Activated CD4-positive, alpha-beta T cell treated with anti-CD3 and anti-CD28 coated beads, Interleukin-2, amount 50 U/mL, for 16 hours (primary cell): ENCODE results near the gene CHRDL2.

ENCODE experiments used
- DNase-seq: peaks from one replicate; pipeline ENCODE4 v3.0.0-alpha.2; 2020

Gene CHRDL2

DNA sequence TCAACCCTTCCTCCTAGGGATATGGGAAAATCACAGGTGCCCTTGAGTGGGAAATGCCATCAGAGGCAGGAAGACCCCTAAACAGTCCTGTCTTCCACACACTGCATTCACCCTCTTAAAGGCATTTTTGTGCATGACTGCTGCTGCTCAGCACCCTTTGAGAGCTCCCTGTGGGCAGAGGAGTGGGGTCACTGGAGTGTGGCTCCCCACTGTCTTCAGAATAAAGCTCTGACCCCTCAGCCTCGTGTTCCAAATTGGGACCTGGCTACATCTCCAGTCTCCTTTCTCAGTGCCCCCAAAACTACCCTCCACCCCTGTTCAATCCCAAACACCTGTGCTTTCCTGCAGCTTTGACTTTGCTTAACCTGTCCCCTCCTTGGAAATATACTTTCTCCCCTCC is 46.6 kb downstream of the CHRDL2 start:
- no peak for DNase-seq

DNA sequence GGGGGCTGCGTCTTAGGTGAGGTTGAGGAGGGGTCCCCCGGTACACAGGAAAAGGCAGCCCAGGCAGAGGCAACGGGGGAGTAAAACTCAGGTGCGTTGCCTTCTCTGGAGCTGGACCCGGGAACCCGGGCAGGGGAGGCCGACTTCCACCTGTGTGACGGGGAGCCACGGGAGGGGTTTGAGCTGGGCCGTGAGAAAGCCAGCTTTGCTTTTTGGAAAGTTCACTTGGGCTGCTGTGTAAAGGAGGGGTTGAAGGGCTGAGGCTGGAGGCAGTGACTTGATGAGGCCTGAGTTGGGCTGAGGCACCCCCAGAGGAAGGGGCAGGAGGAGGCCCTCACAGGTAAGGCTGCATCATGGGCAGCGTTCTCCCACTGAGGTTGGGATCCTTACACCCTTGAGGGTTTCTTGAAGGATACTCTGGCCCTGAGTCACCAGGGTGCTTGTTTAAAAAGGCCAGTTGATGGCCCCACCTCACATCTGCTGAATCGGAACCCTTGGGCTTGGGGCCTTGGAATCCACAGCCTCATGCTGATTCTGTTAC is 47.2 kb downstream of the CHRDL2 start:
- DNase-seq, result no peak

DNA sequence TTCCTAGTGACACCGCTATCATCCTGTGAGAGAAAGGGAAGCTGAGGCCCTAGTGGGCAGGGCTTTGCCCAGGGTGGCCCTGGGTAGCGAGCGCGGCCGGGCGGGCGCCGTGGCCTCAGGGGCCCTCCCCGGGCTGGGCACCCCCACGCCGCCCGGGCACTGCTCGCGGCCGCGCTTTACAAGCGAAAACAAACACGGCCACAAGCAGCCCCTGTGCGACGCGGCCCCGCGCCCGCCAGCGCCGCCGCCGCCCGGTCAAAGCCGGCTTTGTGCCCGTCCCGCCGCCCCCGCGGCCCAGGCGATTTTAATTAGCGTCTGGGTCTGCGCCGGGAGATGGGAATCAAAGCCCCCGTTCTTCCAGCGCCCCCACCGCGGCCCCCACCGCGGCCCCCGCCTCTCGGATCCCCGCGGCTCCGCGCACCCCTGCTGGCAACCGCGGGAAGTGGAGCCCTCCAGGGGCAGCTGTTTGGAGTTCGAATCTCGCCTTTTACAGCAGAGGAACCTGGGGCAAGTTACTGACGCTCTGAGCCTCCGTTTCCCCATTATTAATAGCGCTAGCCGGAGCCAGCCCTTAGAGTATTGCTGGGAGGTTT is 47.9 kb downstream of the CHRDL2 start:
- no peak for DNase-seq

DNA sequence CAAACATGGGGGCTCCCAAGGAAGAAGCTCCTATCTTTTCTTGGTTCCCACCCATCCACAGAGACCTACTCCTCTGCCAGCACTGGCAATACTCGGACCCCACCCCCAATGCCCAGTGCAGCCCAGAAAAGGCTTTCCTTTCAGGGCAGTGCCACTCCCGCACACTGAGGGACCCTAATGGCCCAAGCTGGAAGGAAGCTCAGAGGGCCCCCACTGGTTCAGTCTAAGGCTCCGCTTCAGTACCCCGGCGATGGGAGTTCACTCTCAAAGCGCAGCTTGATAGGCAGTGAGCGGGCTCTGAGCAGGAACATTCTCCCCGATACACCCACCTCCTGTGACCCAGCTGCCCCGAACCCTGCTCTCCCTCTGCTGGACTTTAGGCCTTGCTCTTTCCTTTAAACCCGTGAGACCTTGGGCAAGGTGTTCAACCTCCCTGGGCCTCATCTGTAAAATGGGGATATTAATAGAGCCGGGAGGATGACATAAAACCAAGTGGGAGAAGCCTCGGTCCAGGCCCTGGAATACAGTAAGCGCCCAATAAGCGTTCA is 48.4 kb downstream of the CHRDL2 start:
- no peak for DNase-seq

DNA sequence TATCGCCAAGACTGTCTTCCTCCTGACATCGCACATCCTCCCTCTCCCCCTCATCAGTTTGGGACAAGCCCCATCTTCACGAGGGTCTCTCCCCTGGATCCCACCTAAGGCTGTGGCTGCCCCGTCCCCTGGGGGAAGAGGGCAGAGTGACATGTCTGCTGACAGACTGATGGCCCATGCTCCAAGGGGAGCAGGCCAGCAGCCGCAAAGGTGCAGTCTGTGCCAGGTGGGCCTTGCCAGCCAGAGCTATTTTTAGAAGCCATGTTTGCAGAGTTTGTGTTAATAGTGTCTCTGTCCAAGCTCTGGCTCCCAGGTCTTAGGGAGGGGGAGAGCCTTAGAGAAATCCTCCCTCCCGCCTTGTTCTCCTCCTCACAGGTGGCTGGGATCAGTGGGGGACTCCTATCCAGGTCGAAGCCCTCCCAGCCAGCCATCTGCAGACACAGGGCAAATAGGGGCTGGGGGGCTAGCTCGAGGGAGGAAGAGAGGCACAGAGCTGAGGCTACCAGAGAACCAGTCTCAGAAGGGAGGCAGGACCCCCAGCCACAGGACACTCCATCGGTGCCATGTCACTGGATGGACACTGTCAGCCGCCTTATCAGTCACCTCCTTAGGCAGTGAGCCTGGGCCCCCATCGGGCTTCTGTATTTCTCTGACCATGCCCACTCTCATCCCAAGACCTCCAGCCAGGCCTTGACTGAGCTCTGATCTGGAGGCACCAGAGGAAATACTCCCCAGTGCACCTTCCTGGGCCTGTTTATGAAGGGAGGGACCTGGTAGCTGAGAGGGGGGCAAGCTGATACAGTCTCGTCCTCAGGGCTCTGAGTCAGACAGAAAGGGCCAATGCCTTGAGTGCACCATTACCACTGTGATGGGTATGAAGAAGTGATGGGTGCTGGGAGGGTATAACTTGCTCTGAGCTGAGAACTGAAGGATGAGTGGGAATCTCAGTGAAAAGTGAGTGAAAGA is 49.3 kb downstream of the CHRDL2 start:
- DNase-seq, result no peak

DNA sequence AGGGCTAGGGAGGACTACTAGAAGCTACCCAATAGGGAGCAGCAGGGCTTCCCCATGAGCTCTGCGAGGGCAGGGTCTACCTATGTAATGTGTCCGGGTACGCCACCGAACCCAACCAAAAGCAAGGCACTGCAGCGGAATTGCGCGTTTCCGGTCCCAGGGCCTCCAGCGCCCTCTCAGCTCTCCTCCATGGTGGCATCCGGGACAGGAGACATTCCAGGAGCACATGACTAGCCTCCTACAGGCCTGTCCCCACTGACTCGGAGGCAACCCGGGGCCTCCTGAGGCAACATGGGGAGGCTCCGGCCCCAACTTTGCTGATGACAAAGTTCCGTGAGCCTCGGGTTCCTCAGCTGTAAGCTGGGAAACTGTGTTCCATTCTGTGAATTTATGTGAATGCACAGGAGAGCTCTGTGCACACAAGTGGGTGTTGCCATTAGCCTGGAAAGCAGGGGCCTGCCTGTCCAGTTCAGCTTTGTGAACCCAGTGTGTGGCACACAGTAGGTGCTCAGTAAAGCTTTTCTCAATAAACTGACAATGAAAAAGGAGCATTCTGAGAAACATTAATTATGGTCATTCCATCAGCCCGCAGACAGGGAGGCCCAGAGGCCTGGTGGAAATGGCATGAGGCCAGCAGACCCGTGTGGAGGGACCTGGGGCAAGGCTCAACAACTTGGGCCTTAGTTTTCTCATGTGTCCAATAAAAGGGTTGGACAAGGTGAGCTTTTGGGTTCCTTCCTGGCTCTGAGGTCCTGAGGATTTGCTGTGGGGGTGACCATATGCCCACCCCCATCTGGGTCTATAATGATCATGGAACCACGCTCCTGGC is 50.3 kb downstream of the CHRDL2 start:
- DNase-seq, result no peak

DNA sequence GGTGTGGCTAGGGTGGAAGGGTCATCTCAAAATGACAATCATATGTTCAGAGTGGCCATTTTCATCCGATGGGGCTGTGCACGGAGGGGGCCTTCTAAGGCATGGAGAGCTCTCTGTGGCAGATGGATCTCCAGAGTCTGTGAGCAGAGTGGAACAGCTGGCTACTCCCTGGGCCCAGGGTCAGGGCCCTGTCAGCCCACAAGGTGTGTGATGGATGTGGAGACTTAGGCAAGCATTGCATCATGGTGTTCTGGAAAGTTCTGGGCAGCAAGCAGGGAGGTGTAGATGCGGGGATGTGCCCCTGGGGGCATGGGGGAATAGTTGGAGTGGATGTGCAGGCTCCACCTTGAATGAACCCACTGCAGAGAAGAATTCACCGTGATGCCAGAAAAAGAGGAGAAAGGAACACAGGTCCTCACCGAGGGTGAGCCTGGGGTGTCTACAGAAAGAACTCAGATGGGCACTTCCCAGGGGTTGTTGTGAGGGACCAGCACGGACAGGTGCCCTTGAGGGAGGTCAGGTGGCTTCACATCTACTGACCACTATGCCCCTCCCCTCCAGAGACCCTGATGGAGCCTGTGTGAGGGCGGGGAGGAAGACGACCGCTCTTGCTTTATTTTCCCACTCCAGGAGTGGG is 51.1 kb downstream of the CHRDL2 start:
- no peak for DNase-seq

DNA sequence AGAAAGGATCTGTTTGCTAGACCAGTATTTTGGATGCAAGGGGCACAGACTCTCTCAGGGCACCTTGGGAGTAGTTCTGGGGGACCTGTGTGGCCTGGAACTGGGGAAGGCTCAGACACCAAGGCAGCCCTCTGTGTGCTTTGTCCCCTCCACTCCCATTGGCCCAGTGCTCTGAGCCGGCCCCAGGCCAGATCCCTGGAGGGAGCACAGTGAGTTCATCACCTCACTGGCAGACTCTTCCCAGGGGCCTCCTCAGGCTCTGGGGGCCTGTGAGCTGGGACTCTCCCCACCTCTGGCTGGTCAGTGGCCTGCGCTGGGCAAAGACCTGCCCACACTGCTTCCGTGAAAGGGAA is 51.7 kb downstream of the CHRDL2 start:
- no peak for DNase-seq

DNA sequence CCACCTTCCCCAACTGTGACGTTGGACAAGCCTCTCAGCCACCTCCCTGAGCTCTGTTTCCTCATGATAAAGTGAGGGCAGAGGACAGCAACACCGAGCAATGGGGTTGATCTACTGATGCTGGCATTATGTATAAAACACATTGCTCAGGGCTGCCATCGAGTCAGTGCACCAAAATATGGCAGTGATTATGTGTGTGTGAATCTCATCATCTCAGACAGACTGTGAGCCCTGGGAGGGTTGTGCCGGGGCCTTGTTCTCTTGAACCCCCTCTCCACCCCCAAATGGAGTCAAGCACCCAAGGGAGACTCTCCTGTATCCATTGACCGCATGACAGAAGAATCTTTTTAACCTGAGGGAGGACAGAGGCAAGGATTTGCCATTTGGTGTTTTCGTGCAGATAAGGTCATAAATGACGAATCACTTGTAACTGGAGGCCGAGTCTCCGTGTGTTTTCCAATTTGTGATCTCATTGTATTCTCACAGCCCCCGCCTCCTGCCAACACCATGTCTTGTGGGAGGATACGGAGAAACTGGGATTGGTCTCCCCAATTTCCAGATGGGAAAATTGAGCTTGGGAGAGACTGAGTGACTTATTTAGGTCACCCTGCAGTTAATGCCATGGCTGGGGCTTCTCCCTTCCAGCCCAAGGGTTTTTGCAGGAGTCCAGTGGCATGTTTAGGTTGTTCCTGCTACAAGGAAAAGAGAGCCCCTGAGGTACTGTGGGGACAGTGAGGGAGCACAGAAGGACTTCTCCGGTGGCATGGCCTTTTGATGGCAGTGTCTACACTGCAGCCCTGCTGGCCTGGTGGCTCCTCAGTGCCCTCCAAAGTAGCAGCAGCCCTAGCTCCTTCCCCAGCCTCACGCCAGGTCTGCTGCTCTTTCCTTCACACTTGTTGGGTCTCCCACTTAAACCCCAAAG is 52.4 kb downstream of the CHRDL2 start:
- no peak for DNase-seq

DNA sequence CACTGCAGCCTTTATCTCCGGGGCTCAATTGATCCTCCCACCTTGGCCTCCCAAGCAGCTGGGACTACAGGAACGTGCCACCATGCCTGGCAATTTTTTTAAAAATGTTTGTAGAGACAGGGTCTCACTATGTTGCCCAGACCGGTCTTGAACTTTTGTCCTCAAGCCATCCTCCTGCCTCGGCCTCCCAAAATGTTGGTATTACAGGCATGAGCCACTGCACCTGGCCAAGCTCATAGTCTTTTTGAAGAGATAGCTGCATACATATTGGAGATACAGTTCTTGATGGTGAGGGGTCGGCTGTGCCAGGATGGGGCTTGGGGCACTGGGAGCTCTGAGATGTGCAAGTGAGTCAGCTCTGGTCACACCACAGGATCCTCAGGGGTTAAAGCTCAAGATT is 53.2 kb downstream of the CHRDL2 start:
- DNase-seq, result no peak

DNA sequence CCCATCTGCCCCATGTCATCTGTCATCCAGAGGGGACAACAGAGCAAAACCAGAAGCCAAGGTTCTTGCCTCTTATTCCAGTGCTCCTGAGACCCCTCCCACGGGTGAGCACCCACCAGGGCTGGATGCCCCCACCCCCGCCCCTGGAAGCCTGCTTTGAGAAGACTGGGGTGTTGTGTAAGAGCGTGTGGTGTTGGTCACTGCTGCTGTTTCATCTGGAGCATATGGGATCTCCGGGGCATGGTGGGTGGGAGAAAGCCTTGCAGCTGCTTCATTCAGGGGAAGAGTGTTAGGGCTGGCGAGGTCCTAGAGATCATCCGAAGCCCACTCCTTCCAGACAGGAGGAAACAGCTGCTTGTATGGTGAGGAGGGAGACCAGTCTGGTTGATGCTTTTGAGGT is 54.1 kb downstream of the CHRDL2 start:
- DNase-seq, result no peak

DNA sequence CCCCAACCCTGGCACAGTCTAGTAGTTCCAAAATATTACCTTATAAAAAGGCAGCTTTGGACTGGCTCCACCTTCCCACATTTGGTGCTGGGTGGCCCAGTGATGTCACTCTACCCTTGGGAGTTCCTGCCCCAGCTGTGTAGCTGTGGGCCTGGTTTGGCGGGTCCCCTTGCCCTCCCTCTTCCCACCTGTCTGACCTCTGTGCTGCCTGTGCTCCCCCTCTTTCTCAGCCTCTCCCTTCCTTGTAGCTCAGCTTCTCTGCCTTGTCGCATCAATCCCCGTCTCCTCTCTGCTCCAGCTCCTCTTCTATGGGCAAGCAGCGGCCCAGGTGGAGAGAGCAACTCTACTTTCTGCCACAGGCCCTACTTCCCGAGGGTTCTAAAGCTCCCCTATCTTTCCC is 54.6 kb downstream of the CHRDL2 start:
- no peak for DNase-seq

DNA sequence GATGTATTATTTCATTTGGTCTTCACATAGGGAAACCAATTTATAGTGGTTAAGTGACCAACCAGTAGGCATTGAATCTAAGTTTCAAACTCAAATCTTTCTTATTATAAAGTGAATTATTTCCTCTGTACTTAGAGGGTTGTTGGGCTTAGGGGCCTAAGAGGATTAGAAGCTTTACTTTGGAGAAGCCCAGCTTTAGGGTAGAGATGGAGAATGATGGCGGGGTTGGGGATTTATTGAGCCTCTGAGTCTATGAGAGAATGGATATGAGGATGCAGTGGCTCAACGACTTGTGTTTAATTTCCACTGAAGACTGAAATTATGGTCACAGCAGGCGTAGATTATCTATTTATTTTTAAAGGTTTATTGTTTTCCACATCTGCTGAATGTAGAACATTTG is 55.5 kb downstream of the CHRDL2 start:
- no peak for DNase-seq

DNA sequence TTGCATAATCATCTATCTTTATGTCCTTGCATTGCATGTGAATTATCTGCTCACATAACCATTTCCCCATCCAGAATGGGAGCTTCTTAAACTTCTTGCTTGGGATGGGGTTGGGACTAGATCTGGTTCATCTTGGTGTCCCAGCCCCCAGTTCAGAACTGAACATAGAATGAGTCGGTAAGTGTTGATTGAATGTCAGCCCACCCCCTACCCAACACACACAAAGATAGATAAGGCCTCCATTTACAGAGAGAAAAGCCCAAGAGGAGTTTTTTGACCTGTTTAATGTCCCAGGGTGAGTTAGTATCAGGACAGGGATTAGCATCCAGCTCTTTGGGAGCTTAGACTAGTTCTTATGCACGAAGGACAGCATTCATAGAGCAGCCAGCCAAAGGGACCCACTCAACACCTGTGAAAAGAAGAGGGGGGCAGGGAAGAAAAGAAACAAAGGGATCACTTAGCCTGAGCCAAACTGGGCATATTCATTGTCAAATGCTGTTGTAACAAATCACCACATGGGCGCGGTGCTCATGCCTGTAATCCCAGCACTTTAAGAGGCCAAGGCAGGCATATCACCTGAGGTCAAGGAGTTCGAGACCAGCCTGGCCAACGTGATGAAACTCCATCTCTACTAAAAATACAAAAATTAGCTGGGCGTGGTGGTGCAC is 57.4 kb downstream of the CHRDL2 start:
- DNase-seq, result no peak

DNA sequence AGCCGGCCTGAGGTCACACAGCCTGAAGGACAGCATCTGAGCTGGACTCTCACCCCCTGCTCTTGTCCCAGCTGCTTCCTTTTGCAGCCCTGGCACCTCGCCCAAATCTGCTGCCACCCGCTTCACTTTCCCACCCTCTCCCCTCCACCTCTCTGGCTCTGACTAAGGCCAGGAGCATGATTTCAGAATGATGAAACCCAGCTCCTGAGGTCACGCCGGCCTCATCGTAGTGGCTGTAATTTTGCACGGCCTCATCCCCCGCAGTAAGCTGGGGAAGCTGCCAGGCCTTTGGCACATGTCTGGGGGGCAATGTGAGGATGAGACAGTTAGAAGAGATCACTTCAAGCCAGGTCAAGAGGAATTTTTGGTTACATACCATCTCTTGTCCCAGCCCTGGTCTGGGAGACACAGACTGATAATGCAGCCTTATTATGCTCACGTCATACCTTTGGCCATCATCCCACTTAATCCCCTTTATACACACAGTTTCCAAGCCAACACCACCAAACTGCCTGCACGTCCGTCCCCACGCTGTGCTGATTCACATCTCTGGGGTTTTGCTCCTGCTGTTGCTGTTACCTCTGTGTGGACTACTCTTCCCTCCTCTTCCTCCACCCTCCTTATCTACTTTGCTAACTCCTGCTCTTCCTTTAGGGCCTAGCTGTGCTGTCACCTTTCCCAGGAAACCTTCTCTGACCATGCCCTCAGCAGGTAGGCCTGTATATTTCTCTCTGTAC is 58.1 kb downstream of the CHRDL2 start:
- no peak for DNase-seq

DNA sequence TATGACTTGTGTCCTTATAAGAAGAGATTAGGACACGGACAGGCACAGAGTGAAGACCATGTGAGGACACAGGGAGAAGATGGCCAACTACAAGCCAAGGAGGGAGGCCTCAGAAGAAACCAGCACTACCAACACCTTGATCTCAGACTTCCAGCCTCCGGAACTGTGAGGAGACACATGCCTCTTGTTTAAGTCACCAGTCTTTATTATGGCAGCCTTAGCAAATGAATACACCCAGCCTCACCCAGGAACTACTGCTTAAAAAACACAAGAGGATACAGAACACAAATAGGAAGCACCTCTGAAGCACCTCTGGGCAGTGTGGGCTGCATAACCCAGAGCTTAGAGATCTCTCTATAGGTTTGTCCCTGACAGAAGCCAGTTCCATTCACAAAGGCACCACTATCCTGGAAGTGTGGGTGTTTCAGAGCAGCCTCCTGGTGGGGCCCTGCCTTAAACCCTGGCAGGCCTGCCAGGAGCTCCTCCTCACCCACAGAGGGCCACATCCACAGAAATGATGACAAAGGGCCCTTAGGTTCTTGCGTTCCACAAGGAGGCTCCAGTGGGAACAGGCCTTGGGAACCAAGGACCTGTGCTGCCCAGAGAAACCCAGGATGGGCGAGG is 58.8 kb downstream of the CHRDL2 start:
- no peak for DNase-seq

DNA sequence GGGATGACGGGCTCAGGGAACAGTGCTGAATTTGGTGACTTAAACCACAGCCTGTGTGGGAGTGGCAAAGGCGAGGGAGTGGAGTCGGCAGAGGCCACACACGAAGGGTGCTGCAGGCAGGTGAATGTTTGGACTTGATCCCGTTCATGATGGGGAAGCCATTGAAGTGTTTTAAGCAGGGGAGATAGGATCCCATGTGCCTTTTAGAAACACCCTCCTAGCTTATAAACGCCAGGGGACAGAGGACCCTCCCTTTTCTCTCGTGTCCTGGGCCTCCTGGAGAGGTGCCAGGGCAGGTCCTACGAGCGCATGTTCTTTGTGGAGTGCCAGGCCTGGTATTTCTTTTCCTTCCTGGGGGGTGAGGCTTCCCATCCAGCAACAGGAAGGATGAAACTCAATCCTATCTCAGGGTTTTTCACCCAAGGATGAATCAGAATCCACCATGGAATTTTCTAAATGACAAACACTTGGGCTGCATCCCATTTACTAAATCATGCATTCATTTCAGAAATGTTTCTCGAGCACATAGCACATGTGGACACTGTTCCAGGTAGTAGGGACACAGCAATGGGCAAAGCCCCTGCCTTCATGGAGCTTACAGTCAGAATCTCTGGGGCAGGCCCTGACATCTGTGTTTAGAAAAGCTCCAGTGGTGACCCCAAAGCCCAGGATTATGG is 59.6 kb downstream of the CHRDL2 start:
- DNase-seq, result no peak

DNA sequence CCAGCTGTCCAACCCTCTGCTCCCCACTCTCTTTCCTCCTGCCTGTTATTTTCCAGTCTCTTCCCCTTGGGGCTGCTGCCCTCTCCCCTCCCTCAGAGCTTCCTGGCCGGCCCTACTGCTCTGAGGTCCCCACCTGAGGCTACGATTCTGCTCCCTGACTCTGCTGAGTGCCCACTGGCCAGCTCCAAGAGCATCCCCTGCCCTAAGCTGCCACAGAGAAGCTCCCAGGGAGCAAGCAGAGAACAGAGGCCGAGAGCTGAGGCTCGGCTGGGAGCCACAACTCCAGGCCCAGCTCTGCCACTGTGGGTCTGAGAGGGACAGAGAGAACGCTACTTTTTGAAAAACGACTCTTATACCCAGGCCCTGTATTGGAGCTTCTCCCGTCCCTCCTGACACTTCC is 61.1 kb downstream of the CHRDL2 start:
- no peak for DNase-seq
